Aorta (tissue), 5 donors: ENCODE results near the gene BLACAT1. TPM values are rescaled to one million over a fixed set of nuclear protein-coding genes. Genes with fewer than 3 reads are reported as not detected.

ENCODE experiments used
- ATAC-seq: fragments of 200-7000 bp; cut with Tn5 transposase; one replicate; pipeline ENCODE4 v1.9.1; 2022; ENCODE audit warnings: moderate library complexity; ENCODE audit not compliant: low FRiP score
- DNase-seq, 2 donors: peaks; one replicate each; pipeline ENCODE4 v3.0.0-alpha.2; 2020
- H3K27ac ChIP-seq, 2 donors: one replicate each; pipeline ENCODE4 v1.5.1; 2013; ENCODE audit warnings: low read length in 2 of 2, mild to moderate bottlenecking in 2 of 2, moderate library complexity in 2 of 2, control low read depth in 1 of 2, inconsistent platforms in 1 of 2, low read depth in 1 of 2
- H3K27me3 ChIP-seq, 2 donors: one replicate each; pipeline ENCODE4 v1.6.1; 2013; ENCODE audit warnings: control low read depth in 1 of 2, low read length in 1 of 2, mild to moderate bottlenecking in 1 of 2, moderate library complexity in 1 of 2; ENCODE audit not compliant: insufficient read depth in 2 of 2, control insufficient read depth in 1 of 2
- H3K36me3 ChIP-seq, 2 donors: one replicate each; pipeline ENCODE4 v1.6.1; 2013; ENCODE audit warnings: control low read depth in 1 of 2, low read length in 1 of 2, mild to moderate bottlenecking in 1 of 2; ENCODE audit not compliant: insufficient read depth in 2 of 2, control insufficient read depth in 1 of 2
- H3K4me1 ChIP-seq, 2 donors: one replicate each; pipeline ENCODE4 v1.6.1; 2013; ENCODE audit warnings: low read length in 2 of 2, control low read depth in 1 of 2, mild to moderate bottlenecking in 1 of 2, moderate library complexity in 1 of 2; ENCODE audit not compliant: insufficient read depth in 2 of 2, control insufficient read depth in 1 of 2
- H3K4me3 ChIP-seq, 2 donors: one replicate each; pipeline ENCODE4 v1.5.1; 2013; ENCODE audit warnings: low read length in 2 of 2, control low read depth in 1 of 2, mild to moderate bottlenecking in 1 of 2
- H3K9me3 ChIP-seq: one replicate; pipeline ENCODE4 v1.6.1; 2013; ENCODE audit warnings: mild to moderate bottlenecking, low read length; ENCODE audit not compliant: control insufficient read depth
- WGBS, 2 donors: extraction: QIAGEN DNeasy Blood & Tissue Kit; methylation state at CpG; one replicate each; pipeline ENCODE4 v1.1.7; 2013; 5-methylcytosine and 5-hydroxymethylcytosine counted together
- intact Hi-C, 2 donors: fragments of 100-400 bp; cut with DNase I; formaldehyde crosslinking; loops; one replicate each; pipeline versions ENCODE4 v1.14.2 to v1.15.0; 2022
- polyA plus RNA-seq, 2 donors: library from polyadenylated mRNA; stranded (reverse); fragments of 200-250 nt; gene quantifications; one replicate each; pipeline ENCODE4 v1.2.3, GENCODE V29; 2013
- total RNA-seq, 2 donors: library from RNA; stranded (reverse); fragmentation: NEBNext Ultra II Directional; extraction: Animal tissue kit (Norgen Biotek cat#: 25700); gene quantifications; one replicate each; pipeline ENCODE4 v1.2.1, GENCODE V29; 2021
- donor health status: healthy with polysubstance abuse.
- donor health status: Bipolar disorder and iron deficiency.
- donor health status: DM: no; HTN: no; CAD: no.
- donor health status: DM: no; HTN: no; CAD: no.
- donor health status: DM: yes; HTN: yes; CAD: no.

BLACAT1 gene
- total and polyA plus RNA-seq, 4 donors: 0.21 TPM; not detected in 3

- Histone ChIP-seq H3K4me1 (no peaks in the 10 kb centered on the region), H3K27ac (no peak overlapping the region), H3K27me3 (no peaks in the 10 kb centered on the region), H3K36me3 (no peaks in the 10 kb centered on the region), H3K4me3 (no peak overlapping the region), H3K9me3 (no peaks in the 10 kb centered on the region)
- DNase-seq: no peak
- intact Hi-C loops: no loop called here
- 69 to 79% methylated on average over 7 of the region's 7 CpGs for WGBS, 2 donors
- no peak for ATAC-seq
Measured at GRCh38 chr1:205497351-205497750, 41.5 kb upstream of the BLACAT1 start.

- DNase-seq: no peak
- H3K27me3 ChIP-seq: no peaks in the 10 kb centered on the region
- H3K4me1 ChIP-seq: no peaks in the 10 kb centered on the region
- no peak overlapping the region for H3K4me3 ChIP-seq
- WGBS, 2 donors: 98 to 100% methylated on average over 1 of the region's 1 CpG
- H3K9me3 ChIP-seq: no peaks in the 10 kb centered on the region
- H3K27ac ChIP-seq: no peak overlapping the region
- no peaks in the 10 kb centered on the region for H3K36me3 ChIP-seq
- intact Hi-C loops: no loop called here
- ATAC-seq: no peak
Measured at GRCh38 chr1:205496661-205497060, 40.8 kb upstream of the BLACAT1 start.

GRCh38 chr1:205495237-205495823 is 39.5 kb upstream of the BLACAT1 start:
- H3K4me3 ChIP-seq: no peak overlapping the region
- no peaks in the 10 kb centered on the region for H3K36me3 ChIP-seq
- no peak for ATAC-seq
- no peak overlapping the region for H3K27ac ChIP-seq
- no peaks in the 10 kb centered on the region for H3K27me3 ChIP-seq
- intact Hi-C loops: no loop called here
- H3K9me3 ChIP-seq: no peaks in the 10 kb centered on the region
- no peaks in the 10 kb centered on the region for H3K4me1 ChIP-seq
- DNase-seq: no peak
- 85% methylated on average over 9 of the region's 9 CpGs for WGBS, 2 donors

GRCh38 chr1:205494115-205494514 is 38.3 kb upstream of the BLACAT1 start:
- intact Hi-C loops: no loop called here
- no peak for ATAC-seq
- WGBS, 2 donors: 87 to 93% methylated on average over 4 of the region's 4 CpGs

GRCh38 chr1:205493241-205494085 is 37.6 kb upstream of the BLACAT1 start:
- intact Hi-C loops: no loop called here
- Histone ChIP-seq H3K4me3 (no peak overlapping the region), H3K4me1 (no peaks in the 10 kb centered on the region), H3K9me3 (no peaks in the 10 kb centered on the region), H3K36me3 (no peaks in the 10 kb centered on the region), H3K27ac (no peak overlapping the region), H3K27me3 (no peaks in the 10 kb centered on the region)
- DNase-seq: peak; percentile 78 to 83
- peak; percentile 71 for ATAC-seq
- 30 to 31% methylated on average over 11 of the region's 11 CpGs for WGBS, 2 donors

More at GRCh38 chr1:205494115-205494514, 38.3 kb upstream of the BLACAT1 start:
- Histone ChIP-seq H3K27ac (no peak overlapping the region), H3K27me3 (no peaks in the 10 kb centered on the region), H3K9me3 (no peaks in the 10 kb centered on the region), H3K4me3 (no peak overlapping the region), H3K4me1 (no peaks in the 10 kb centered on the region), H3K36me3 (no peaks in the 10 kb centered on the region)
- no peak for DNase-seq

GRCh38 chr1:205492774-205493173 is 36.9 kb upstream of the BLACAT1 start:
- Histone ChIP-seq H3K4me1 (no peaks in the 10 kb centered on the region), H3K36me3 (no peaks in the 10 kb centered on the region), H3K4me3 (no peak overlapping the region), H3K27ac (no peak overlapping the region), H3K9me3 (no peaks in the 10 kb centered on the region), H3K27me3 (no peaks in the 10 kb centered on the region)
- intact Hi-C loops: no loop called here
- WGBS, 2 donors: 69 to 81% methylated on average over 7 of the region's 7 CpGs
- no peak for ATAC-seq
- DNase-seq: no peak

- 74 to 77% methylated on average over 2 of the region's 2 CpGs for WGBS, 2 donors
- H3K9me3 ChIP-seq: no peaks in the 10 kb centered on the region
- DNase-seq: no peak
- no peaks in the 10 kb centered on the region for H3K27me3 ChIP-seq
- no peak overlapping the region for H3K27ac ChIP-seq
- H3K36me3 ChIP-seq: no peaks in the 10 kb centered on the region
- H3K4me3 ChIP-seq: no peak overlapping the region
- intact Hi-C loops: no loop called here
- no peak for ATAC-seq
- H3K4me1 ChIP-seq: no peaks in the 10 kb centered on the region
Measured at GRCh38 chr1:205492201-205492667, 36.4 kb upstream of the BLACAT1 start.

GRCh38 chr1:205491794-205492193 is 35.9 kb upstream of the BLACAT1 start:
- Histone ChIP-seq H3K27me3 (no peaks in the 10 kb centered on the region), H3K36me3 (no peaks in the 10 kb centered on the region), H3K9me3 (no peaks in the 10 kb centered on the region), H3K4me1 (no peaks in the 10 kb centered on the region), H3K4me3 (no peak overlapping the region), H3K27ac (no peak overlapping the region)
- 57 to 62% methylated on average over 3 to 4 of the region's 4 CpGs for WGBS, 2 donors
- no peak for ATAC-seq
- no peak for DNase-seq
- intact Hi-C loops: no loop called here
